ENCODE results near the gene GSE1.

DNA sequence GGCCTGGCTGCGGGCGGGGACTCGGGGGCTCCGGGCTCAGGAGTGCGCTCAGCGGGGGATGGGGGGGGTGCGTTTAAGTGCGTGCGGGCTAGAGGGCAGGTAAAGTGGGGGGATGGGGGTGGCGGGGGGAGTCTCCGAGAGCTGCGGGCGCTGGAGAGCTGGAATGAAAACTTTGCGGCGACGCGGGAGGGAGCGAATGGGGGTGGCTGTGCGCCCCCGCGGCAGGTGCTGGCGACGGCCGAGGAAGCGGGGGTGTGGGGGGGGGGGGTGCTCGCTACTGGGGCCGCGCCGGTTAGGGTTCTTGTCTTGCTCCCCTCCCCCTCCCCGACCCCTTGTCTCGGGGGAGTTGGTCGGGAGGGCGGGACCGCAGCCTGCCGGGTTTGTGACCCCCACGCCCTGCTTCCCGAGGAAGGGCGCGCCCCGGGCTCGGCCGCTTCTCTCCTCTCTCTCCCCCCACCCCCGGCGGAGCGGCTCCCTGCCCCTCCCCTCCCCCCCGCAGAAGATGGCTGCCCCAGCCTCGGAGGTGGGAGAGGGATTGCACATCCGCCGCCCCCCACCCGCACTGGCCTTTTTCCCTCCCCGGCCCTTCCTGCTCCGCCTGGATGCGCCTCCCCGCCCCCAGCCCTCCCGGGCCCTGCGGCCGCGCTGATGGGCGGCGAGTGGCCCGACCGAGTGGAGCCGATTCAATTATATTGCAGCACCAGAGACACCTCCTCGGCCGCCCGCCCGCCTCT is 649 bp downstream of the GSE1 start:
- TF ChIP-seq, protein P1, sequence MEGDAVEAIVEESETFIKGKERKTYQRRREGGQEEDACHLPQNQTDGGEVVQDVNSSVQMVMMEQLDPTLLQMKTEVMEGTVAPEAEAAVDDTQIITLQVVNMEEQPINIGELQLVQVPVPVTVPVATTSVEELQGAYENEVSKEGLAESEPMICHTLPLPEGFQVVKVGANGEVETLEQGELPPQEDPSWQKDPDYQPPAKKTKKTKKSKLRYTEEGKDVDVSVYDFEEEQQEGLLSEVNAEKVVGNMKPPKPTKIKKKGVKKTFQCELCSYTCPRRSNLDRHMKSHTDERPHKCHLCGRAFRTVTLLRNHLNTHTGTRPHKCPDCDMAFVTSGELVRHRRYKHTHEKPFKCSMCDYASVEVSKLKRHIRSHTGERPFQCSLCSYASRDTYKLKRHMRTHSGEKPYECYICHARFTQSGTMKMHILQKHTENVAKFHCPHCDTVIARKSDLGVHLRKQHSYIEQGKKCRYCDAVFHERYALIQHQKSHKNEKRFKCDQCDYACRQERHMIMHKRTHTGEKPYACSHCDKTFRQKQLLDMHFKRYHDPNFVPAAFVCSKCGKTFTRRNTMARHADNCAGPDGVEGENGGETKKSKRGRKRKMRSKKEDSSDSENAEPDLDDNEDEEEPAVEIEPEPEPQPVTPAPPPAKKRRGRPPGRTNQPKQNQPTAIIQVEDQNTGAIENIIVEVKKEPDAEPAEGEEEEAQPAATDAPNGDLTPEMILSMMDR (IDR thresholded peaks at IDR 0.05) = no peak
- no peak for TF ChIP-seq POLR2A (IDR thresholded peaks at IDR 0.05)
